GM18505 (cell line): ENCODE measurements around the gene OR2A5.

Experiments used
- ATAC-seq: cut with Tn5 transposase; IDR thresholded peaks from one replicate; pipeline ENCODE4 v1.9.1; 2021; ENCODE audit not compliant: unreplicated experiment
- POLR2A ChIP-seq: IDR thresholded peaks from 4 replicates; pipeline ENCODE4 v1.6.1; 2011; ENCODE audit warnings: borderline replicate concordance; ENCODE audit not compliant: insufficient read depth, insufficient read length; ENCODE audit errors: extremely low read depth

The OR2A5 gene

GRCh38 chr7:144023171-144023827 lies 25.4 kb upstream of the OR2A5 start:
- TF ChIP-seq POLR2A: no peak
- no peak for ATAC-seq

GRCh38 chr7:144024213-144024612 lies 24.5 kb upstream of the OR2A5 start:
- TF ChIP-seq POLR2A: no peak
- no peak for ATAC-seq

- no peak for TF ChIP-seq POLR2A
- ATAC-seq: no peak
These were observed 22.4 kb upstream of the OR2A5 start for GRCh38 chr7:144026203-144026883.

- no peak for TF ChIP-seq POLR2A
- ATAC-seq: no peak
These were observed 21.7 kb upstream of the OR2A5 start for GRCh38 chr7:144027070-144027469.

GRCh38 chr7:144027974-144028373 lies 20.8 kb upstream of the OR2A5 start:
- ATAC-seq: no peak
- no peak for TF ChIP-seq POLR2A

GRCh38 chr7:144028547-144028946 lies 20.2 kb upstream of the OR2A5 start:
- no peak for ATAC-seq
- no peak for TF ChIP-seq POLR2A

- TF ChIP-seq POLR2A: no peak
- ATAC-seq: no peak
These were observed 16.2 kb upstream of the OR2A5 start for GRCh38 chr7:144032516-144032915.

- no peak for TF ChIP-seq POLR2A
- ATAC-seq: no peak
These were observed 15.6 kb upstream of the OR2A5 start for GRCh38 chr7:144032985-144033709.

GRCh38 chr7:144035385-144035784 lies 13.4 kb upstream of the OR2A5 start:
- no peak for TF ChIP-seq POLR2A
- no peak for ATAC-seq

- ATAC-seq: no peak
- TF ChIP-seq POLR2A: no peak
These were observed 12.4 kb upstream of the OR2A5 start for GRCh38 chr7:144036302-144036885.

GRCh38 chr7:144037414-144038035 lies 11.2 kb upstream of the OR2A5 start:
- no peak for ATAC-seq
- no peak for TF ChIP-seq POLR2A

GRCh38 chr7:144038887-144039286 lies 9.9 kb upstream of the OR2A5 start:
- no peak for ATAC-seq
- TF ChIP-seq POLR2A: no peak

GRCh38 chr7:144049491-144049890 lies 743 bp downstream of the OR2A5 start:
- ATAC-seq: no peak
- no peak for TF ChIP-seq POLR2A
